Measurements from ENCODE around the gene SH3RF3.
A peak's percentile ranks its signal among the peaks of the same experiment; 100 is the strongest.

SH3RF3 gene

DNA sequence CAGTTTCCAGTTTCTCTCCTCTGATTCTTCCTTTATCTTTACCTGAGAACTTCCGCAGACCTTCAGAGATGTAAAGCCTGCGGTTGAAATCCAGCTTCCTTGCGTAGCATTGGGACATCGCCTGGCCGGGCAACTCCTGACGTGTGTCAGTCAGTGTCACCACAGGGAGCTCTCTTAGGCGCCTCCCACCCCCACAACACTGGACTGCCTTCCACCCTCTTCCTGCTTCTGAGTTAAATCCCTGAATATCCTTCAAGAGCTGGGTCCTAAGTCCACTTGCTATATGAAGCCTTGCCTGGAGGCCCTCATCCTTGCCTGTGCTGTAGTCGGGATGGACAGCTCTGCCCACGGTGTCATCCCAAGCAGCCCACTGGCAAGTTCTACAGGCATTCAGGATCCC, 305.3 kb downstream of the SH3RF3 start:
- H3K9me3 ChIP-seq (ENCODE audit: insufficient read depth, low read depth, low read length) = peaks cover 2% of the 10 kb centered on the region
- no peak overlapping the region for H3K18ac ChIP-seq (ENCODE audit: low read length)
- no peak overlapping the region for H2AK5ac ChIP-seq (ENCODE audit: low read length)
- no peak overlapping the region for H3K23ac ChIP-seq (ENCODE audit: low read length)
- no peak overlapping the region for H3K14ac ChIP-seq (ENCODE audit: low read length)
- H2BK12ac ChIP-seq (ENCODE audit: low read length) = no peak overlapping the region
- H3K9ac ChIP-seq (ENCODE audit: low read length) = no peak overlapping the region
- no CpG with 5 or more reads among the region's 9 CpGs for whole genome bisulfite sequencing (ENCODE audit: extremely low coverage, insufficient coverage, insufficient read length)
- H4K12ac ChIP-seq (ENCODE audit: low read depth, low read length) = no peak overlapping the region
- H3K79me1 ChIP-seq (ENCODE audit: low read length) = no peaks in the 10 kb centered on the region
- no peaks in the 10 kb centered on the region for H3K27me3 ChIP-seq (ENCODE audit: insufficient read depth, low read length)
- H3K27ac ChIP-seq (ENCODE audit: low read depth, low read length) = no peak overlapping the region
- no peak overlapping the region for H2BK120ac ChIP-seq (ENCODE audit: insufficient read depth, low read length, poor library complexity)
- H3K36me3 ChIP-seq (ENCODE audit: control insufficient read depth in 1 of 2, insufficient read depth in 2 of 2, low read length in 2 of 2) = no peaks in the 10 kb centered on the region
- no peaks in the 10 kb centered on the region for H3K79me2 ChIP-seq (ENCODE audit: control insufficient read depth, insufficient read depth, low read length, poor library complexity)
- H2AFZ ChIP-seq (ENCODE audit: insufficient read depth, low read length, poor library complexity) = no peak overlapping the region
- no peaks in the 10 kb centered on the region for H3K4me1 ChIP-seq (ENCODE audit: control insufficient read depth in 1 of 2, insufficient read depth in 2 of 2, low read length in 2 of 2)
- H4K8ac ChIP-seq (ENCODE audit: low read depth, low read length) = no peak overlapping the region
- DNase-seq = peak in 1 of 2 donors; percentile 49
- no peak overlapping the region for H2BK5ac ChIP-seq (ENCODE audit: low read depth, low read length, poor library complexity)
- H4K91ac ChIP-seq (ENCODE audit: low read depth, low read length) = no peak overlapping the region
- no peak overlapping the region for H3K4me3 ChIP-seq (ENCODE audit: low read depth, low read length)
- H3K4me2 ChIP-seq (ENCODE audit: low read length) = no peak overlapping the region
- no peak overlapping the region for H3K4ac ChIP-seq (ENCODE audit: low read depth, low read length)

- no peaks in the 10 kb centered on the region for H3K79me2 ChIP-seq (ENCODE audit: control insufficient read depth, insufficient read depth, low read length, poor library complexity)
- H3K18ac ChIP-seq (ENCODE audit: low read length) = no peak overlapping the region
- H2BK5ac ChIP-seq (ENCODE audit: low read depth, low read length, poor library complexity) = no peak overlapping the region
- no peak overlapping the region for H4K12ac ChIP-seq (ENCODE audit: low read depth, low read length)
- H3K4me3 ChIP-seq (ENCODE audit: low read depth, low read length) = no peak overlapping the region
- no peak overlapping the region for H3K27ac ChIP-seq (ENCODE audit: low read depth, low read length)
- no peaks in the 10 kb centered on the region for H3K79me1 ChIP-seq (ENCODE audit: low read length)
- no peaks in the 10 kb centered on the region for H3K27me3 ChIP-seq (ENCODE audit: insufficient read depth, low read length)
- peaks cover 2% of the 10 kb centered on the region for H3K9me3 ChIP-seq (ENCODE audit: insufficient read depth, low read depth, low read length)
- H3K4me1 ChIP-seq (ENCODE audit: control insufficient read depth in 1 of 2, insufficient read depth in 2 of 2, low read length in 2 of 2) = no peaks in the 10 kb centered on the region
- H2BK120ac ChIP-seq (ENCODE audit: insufficient read depth, low read length, poor library complexity) = no peak overlapping the region
- WGBS (ENCODE audit: extremely low coverage, insufficient coverage, insufficient read length) = no CpG with 5 or more reads among the region's 11 CpGs
- no peak overlapping the region for H2BK12ac ChIP-seq (ENCODE audit: low read length)
- DNase-seq = no peak
- H2AK5ac ChIP-seq (ENCODE audit: low read length) = no peak overlapping the region
- H3K4ac ChIP-seq (ENCODE audit: low read depth, low read length) = no peak overlapping the region
- H3K9ac ChIP-seq (ENCODE audit: low read length) = no peak overlapping the region
- no peaks in the 10 kb centered on the region for H3K36me3 ChIP-seq (ENCODE audit: control insufficient read depth in 1 of 2, insufficient read depth in 2 of 2, low read length in 2 of 2)
- no peak overlapping the region for H3K23ac ChIP-seq (ENCODE audit: low read length)
- no peak overlapping the region for H3K4me2 ChIP-seq (ENCODE audit: low read length)
- no peak overlapping the region for H2AFZ ChIP-seq (ENCODE audit: insufficient read depth, low read length, poor library complexity)
- no peak overlapping the region for H4K91ac ChIP-seq (ENCODE audit: low read depth, low read length)
- H4K8ac ChIP-seq (ENCODE audit: low read depth, low read length) = no peak overlapping the region
- H3K14ac ChIP-seq (ENCODE audit: low read length) = no peak overlapping the region
These were observed 306.2 kb downstream of the SH3RF3 start for GRCh38 chr2:109435066-109435690.

GRCh38 chr2:109435901-109436598, 307.0 kb downstream of the SH3RF3 start:
- Histone ChIP-seq H3K36me3 (ENCODE audit: control insufficient read depth in 1 of 2, insufficient read depth in 2 of 2, low read length in 2 of 2) (no peaks in the 10 kb centered on the region), H3K23ac (ENCODE audit: low read length) (no peak overlapping the region), H3K4me1 (ENCODE audit: control insufficient read depth in 1 of 2, insufficient read depth in 2 of 2, low read length in 2 of 2) (no peaks in the 10 kb centered on the region), H4K12ac (ENCODE audit: low read depth, low read length) (no peak overlapping the region), H3K18ac (ENCODE audit: low read length) (no peak overlapping the region), H2BK5ac (ENCODE audit: low read depth, low read length, poor library complexity) (no peak overlapping the region), H3K4me3 (ENCODE audit: low read depth, low read length) (no peak overlapping the region), H3K14ac (ENCODE audit: low read length) (no peak overlapping the region), H2AFZ (ENCODE audit: insufficient read depth, low read length, poor library complexity) (no peak overlapping the region), H3K9ac (ENCODE audit: low read length) (no peak overlapping the region), H3K9me3 (ENCODE audit: insufficient read depth, low read depth, low read length) (peaks cover 5% of the 10 kb centered on the region), H3K27ac (ENCODE audit: low read depth, low read length) (no peak overlapping the region), H3K27me3 (ENCODE audit: insufficient read depth, low read length) (no peaks in the 10 kb centered on the region), H2AK5ac (ENCODE audit: low read length) (no peak overlapping the region), H4K8ac (ENCODE audit: low read depth, low read length) (no peak overlapping the region), H3K4me2 (ENCODE audit: low read length) (no peak overlapping the region), H3K79me1 (ENCODE audit: low read length) (no peaks in the 10 kb centered on the region), H3K79me2 (ENCODE audit: control insufficient read depth, insufficient read depth, low read length, poor library complexity) (no peaks in the 10 kb centered on the region), H2BK120ac (ENCODE audit: insufficient read depth, low read length, poor library complexity) (no peak overlapping the region), H3K4ac (ENCODE audit: low read depth, low read length) (no peak overlapping the region), H2BK12ac (ENCODE audit: low read length) (no peak overlapping the region), H4K91ac (ENCODE audit: low read depth, low read length) (no peak overlapping the region)
- peak; percentile 67 to 83 for DNase-seq
- no CpG with 5 or more reads among the region's 13 CpGs for WGBS (ENCODE audit: extremely low coverage, insufficient coverage, insufficient read length)

DNA sequence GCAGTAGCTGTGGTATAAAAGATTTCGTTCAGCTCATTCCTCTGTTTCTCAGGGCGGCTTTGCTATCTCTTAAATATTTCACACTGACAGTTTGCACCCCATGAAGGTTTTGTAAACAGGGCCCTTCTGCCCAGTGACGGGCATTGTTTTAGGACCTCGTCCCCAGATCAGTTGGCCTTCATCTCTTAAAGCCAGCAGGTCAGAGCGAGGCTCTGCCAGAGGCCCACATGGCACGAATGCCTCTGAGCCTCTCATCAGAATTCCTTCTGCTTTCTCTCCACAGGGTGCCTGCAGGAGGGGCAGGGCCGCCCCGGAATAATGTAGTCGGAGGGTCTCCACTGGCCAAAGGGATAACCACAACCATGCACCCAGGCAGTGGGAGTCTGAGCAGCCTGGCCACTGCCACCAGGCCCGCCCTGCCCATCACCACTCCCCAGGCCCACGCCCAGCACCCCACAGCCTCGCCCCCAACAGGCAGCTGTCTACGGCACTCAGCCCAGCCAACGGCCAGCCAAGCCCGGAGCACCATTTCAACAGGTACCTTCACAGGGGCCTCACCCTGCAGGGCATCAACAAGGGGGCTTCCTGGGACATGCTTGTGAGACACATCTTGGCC, 307.7 kb downstream of the SH3RF3 start:
- Histone ChIP-seq H3K18ac (ENCODE audit: low read length) (no peak overlapping the region), H3K14ac (ENCODE audit: low read length) (no peak overlapping the region), H4K12ac (ENCODE audit: low read depth, low read length) (no peak overlapping the region), H4K8ac (ENCODE audit: low read depth, low read length) (no peak overlapping the region), H3K79me1 (ENCODE audit: low read length) (no peaks in the 10 kb centered on the region), H3K23ac (ENCODE audit: low read length) (no peak overlapping the region), H2BK5ac (ENCODE audit: low read depth, low read length, poor library complexity) (no peak overlapping the region), H3K36me3 (ENCODE audit: control insufficient read depth in 1 of 2, insufficient read depth in 2 of 2, low read length in 2 of 2) (no peaks in the 10 kb centered on the region), H2BK120ac (ENCODE audit: insufficient read depth, low read length, poor library complexity) (no peak overlapping the region), H3K27ac (ENCODE audit: low read depth, low read length) (no peak overlapping the region), H2BK12ac (ENCODE audit: low read length) (no peak overlapping the region), H2AK5ac (ENCODE audit: low read length) (no peak overlapping the region), H2AFZ (ENCODE audit: insufficient read depth, low read length, poor library complexity) (no peak overlapping the region), H3K4me1 (ENCODE audit: control insufficient read depth in 1 of 2, insufficient read depth in 2 of 2, low read length in 2 of 2) (no peaks in the 10 kb centered on the region), H3K9me3 (ENCODE audit: insufficient read depth, low read depth, low read length) (peaks cover 5% of the 10 kb centered on the region), H3K9ac (ENCODE audit: low read length) (no peak overlapping the region), H3K4me3 (ENCODE audit: low read depth, low read length) (no peak overlapping the region), H3K4me2 (ENCODE audit: low read length) (no peak overlapping the region), H3K79me2 (ENCODE audit: control insufficient read depth, insufficient read depth, low read length, poor library complexity) (no peaks in the 10 kb centered on the region), H3K4ac (ENCODE audit: low read depth, low read length) (no peak overlapping the region), H4K91ac (ENCODE audit: low read depth, low read length) (no peak overlapping the region), H3K27me3 (ENCODE audit: insufficient read depth, low read length) (no peaks in the 10 kb centered on the region)
- DNase-seq = peak in 1 of 2 donors; percentile 27
- WGBS (ENCODE audit: extremely low coverage, insufficient coverage, insufficient read length) = no CpG with 5 or more reads among the region's 15 CpGs

Measured in trophoblast cell (in vitro differentiated cells and primary cell).